Esophagus muscularis mucosa (tissue), 3 donors: ENCODE data around the gene TPO.

Experiments used
- POLR2AphosphoS5 ChIP-seq, 2 donors: sonication (generic); formaldehyde crosslinking; IDR thresholded peaks; one replicate each; pipeline ENCODE4 v1.6.1; 2017; ENCODE audit warnings: antibody characterized with exemption in 2 of 2
- TF ChIP-seq, protein P1 (sequence below), 3 experiments: fragments of 200-600 bp in 2 of 3; fragments of 450-650 bp in 1 of 3; sonication (generic) in 2 of 3; IDR thresholded peaks; one replicate each; pipeline ENCODE4 v1.5.1; 2017 to 2019; ENCODE audit warnings: antibody characterized with exemption in 3 of 3, mild to moderate bottlenecking in 2 of 3, moderate library complexity in 1 of 3

DNA sequence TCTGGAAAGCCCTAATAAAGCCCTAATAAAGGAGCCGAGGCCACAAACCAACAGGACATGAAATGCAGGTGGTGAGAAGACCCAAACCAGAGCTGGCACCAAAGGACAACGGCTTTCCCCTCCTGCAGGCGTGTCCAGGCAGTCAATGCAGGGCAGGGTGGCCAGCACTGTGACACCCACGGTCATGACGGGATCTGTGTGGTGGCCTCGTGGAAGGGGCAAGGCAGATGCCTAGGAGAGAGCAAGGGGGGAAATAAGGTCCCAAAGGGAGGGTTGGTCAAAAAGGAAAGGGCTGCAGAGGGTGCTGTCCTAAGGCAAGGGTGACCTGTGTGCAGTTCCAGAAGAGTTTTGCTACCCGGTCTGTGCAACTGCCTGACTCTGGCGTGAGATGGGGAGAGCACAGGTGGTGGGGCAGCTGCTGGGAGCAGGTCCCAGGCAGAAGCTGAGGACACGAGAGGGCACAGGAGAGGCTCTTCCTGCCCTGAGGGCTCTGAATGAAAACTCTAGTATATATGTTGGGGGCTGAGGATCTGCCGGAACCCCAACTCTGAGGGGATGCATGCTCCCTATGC, 156.7 kb downstream of the TPO start:
- TF ChIP-seq POLR2AphosphoS5 (IDR thresholded peaks at IDR 0.05), result no peak
- TF ChIP-seq, protein P1, sequence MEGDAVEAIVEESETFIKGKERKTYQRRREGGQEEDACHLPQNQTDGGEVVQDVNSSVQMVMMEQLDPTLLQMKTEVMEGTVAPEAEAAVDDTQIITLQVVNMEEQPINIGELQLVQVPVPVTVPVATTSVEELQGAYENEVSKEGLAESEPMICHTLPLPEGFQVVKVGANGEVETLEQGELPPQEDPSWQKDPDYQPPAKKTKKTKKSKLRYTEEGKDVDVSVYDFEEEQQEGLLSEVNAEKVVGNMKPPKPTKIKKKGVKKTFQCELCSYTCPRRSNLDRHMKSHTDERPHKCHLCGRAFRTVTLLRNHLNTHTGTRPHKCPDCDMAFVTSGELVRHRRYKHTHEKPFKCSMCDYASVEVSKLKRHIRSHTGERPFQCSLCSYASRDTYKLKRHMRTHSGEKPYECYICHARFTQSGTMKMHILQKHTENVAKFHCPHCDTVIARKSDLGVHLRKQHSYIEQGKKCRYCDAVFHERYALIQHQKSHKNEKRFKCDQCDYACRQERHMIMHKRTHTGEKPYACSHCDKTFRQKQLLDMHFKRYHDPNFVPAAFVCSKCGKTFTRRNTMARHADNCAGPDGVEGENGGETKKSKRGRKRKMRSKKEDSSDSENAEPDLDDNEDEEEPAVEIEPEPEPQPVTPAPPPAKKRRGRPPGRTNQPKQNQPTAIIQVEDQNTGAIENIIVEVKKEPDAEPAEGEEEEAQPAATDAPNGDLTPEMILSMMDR (IDR thresholded peaks at IDR 0.05), result no peak
